Spleen (tissue), 7 donors: ENCODE results near the gene SNAPC1.

Experiments used
- CTCF ChIP-seq, 11 experiments: fragments of 200-600 bp in 7 of 11; fragments of 450-650 bp in 4 of 11; sonication (generic) in 4 of 11; IDR thresholded peaks in 8 of 11; conservative IDR thresholded peaks in 3 of 11; 1 replicate in 7 of 11; 2 replicates in 4 of 11; pipeline versions ENCODE4 v1.4.0 to v1.8.0; 2016 to 2021; ENCODE audit warnings: antibody characterized with exemption in 11 of 11, inconsistent platforms in 4 of 11, mild to moderate bottlenecking in 1 of 11
- POLR2A ChIP-seq, 3 donors: fragments of 450-650 bp; IDR thresholded peaks; one replicate each; pipeline ENCODE4 v1.5.1; 2017; ENCODE audit warnings: antibody characterized with exemption in 3 of 3, mild to moderate bottlenecking in 1 of 3
- POLR2AphosphoS5 ChIP-seq, 3 donors: sonication (generic); formaldehyde crosslinking; IDR thresholded peaks; one replicate each; pipeline ENCODE4 v1.5.1; 2017; ENCODE audit warnings: antibody characterized with exemption in 3 of 3
- donor health status: DM: no; HTN: no; CAD: no; lungs with moderate emphysema.
- donor health status: DM: no; HTN: no; CAD: no.
- donor health status: DM: no; HTN: no; CAD: no.

GRCh38 chr14:61802010-61802568, 39.9 kb downstream of the SNAPC1 start:
- TF ChIP-seq CTCF (IDR thresholded peaks at IDR 0.05 in 8 of 11, conservative IDR thresholded peaks at IDR 0.05 in 3 of 11) (no peak), POLR2AphosphoS5 (IDR thresholded peaks at IDR 0.05) (no peak), POLR2A (IDR thresholded peaks at IDR 0.05) (no peak)
